Hematopoietic multipotent progenitor cell treated with erythropoietin and hydrocortisone succinate and interleukin-3 and kit ligand, for 17 days (in vitro differentiated cells): Measurements from ENCODE around the gene RXFP3.

ENCODE experiments used
- DNase-seq: peaks from one replicate; pipeline ENCODE4 v3.0.0-alpha.2; 2015; ENCODE audit warnings: low spot score

The RXFP3 gene

DNA sequence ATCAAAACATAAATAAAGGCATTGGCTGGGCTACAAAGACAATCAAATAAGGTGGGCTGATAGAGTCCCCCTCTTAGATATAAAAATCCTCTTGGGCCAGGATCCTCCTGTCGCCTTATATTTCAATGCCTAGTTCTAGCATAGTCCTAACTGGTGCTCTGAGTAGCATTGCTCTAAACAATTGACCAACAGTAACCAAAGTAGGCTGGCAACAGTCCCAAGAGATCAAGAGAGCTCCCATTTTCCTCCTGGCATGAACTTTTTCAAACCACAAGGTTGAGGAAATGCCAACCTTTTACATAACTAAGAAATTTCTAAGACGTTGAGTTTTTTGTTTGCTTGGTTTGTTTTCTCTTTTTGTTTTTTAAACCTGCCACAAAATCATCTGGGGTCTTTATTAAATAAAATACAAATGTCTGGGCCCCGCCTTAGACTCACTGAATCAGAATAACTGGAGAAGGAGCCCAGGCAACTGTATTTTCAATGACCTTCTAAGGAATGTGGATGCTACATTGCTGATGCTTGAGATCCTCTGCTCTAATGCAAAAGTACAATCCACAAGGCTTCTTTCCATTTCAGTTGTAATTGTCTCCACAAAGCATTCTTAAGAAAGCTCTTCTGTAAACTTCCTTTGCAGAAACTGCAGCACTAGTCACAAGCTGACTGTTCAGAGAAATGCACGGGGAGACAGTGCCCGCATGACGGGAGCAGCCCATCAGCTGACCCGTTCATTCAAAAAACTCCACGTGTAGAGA is 45.4 kb downstream of the RXFP3 start:
- DNase-seq: no peak

DNA sequence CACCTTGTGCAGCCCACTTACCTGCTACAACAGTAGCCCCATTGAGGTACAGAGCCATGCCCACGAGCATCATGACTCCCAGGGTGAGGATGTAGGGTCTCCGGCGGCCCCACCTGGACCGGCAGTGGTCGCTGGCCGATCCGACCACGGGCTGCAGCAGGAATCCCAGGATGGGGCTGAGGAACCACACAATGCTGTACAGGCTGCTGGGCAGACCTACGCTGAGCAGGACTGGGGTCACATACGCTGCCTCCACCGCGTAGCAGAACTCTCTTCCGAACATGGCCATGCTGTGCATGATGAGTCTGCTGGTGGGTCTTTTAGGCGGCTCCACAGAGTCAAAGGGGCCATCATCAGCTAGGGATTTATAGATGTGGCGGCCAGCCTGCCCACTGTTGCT is 48.0 kb downstream of the RXFP3 start:
- DNase-seq: no peak

DNA sequence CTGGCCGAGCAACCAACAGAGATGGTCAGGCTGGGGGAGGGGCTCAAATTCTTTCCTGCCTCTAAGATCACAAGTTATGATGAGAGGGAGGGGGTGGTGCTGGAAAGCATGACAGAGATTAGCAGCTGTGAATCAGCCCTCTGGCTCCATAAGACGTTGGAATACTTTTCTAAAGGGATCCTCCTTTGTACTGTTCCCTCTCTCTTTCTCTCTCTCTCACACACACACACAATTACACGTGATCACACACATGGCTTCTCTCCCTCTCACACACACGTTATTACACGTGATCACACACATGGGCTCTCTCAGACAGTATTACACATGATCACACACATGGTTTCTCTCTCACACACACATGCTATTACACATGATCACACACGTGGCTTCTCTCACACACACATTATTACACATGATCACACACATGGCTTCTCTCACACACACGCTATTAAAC is 48.5 kb downstream of the RXFP3 start, which contains the start of gene SLC45A2:
Gene SLC45A2, minus strand, starts transcription at position 23 of the 454 bp plus-strand sequence. CDS start 110 bp downstream, outside the sequence.
- no peak for DNase-seq

DNA sequence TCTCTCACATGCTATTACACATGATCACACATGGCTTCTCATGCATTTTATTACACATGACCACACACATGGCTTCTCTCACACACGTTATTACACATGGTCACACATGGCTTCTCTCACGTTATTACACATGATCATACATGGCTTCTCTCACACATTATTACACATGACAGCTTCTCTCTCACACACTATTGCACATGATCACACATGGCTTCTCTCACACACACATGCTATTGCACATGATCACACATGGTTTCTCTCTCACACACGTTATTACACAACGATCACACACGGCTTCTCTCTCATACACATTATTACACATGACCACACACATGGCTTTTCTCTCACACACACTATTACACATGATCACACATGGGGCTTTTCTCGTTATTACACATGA is 49.3 kb downstream of the RXFP3 start:
- no peak for DNase-seq
